GM23338 (cell line): ENCODE data around the gene JKAMP. TPM values are rescaled to one million over a fixed set of nuclear protein-coding genes. Genes with fewer than 3 reads are reported as not detected.

Experiments
- ATAC-seq: fragments of 200-7000 bp; cut with Tn5 transposase; 3 replicates; pipeline ENCODE4 v1.9.1; 2020
- DNase-seq: peaks from one replicate; pipeline ENCODE4 v3.0.0-alpha.2; 2015; ENCODE audit warnings: low spot score
- H2AFZ ChIP-seq: fragments of 200-600 bp; sonication (generic); 2 replicates; pipeline ENCODE4 v1.8.0; 2016; ENCODE audit warnings: antibody characterized with exemption, mild to moderate bottlenecking, moderate library complexity
- H3F3A ChIP-seq: fragments of 200-600 bp; sonication (generic); replicated peaks from 2 replicates; pipeline ENCODE4 v1.8.0; 2017; ENCODE audit warnings: antibody characterized with exemption, mixed run types, low read depth
- H3K27ac ChIP-seq: fragments of 200-600 bp; sonication (generic); 2 replicates; pipeline ENCODE4 v1.6.1; 2016; ENCODE audit warnings: low read depth
- H3K27me3 ChIP-seq: fragments of 200-600 bp; sonication (generic); 2 replicates; pipeline ENCODE4 v1.8.0; 2016; ENCODE audit warnings: mild to moderate bottlenecking, mixed run types, moderate library complexity; ENCODE audit not compliant: insufficient read depth
- H3K36me3 ChIP-seq: fragments of 200-600 bp; sonication (generic); 2 replicates; pipeline ENCODE4 v1.8.0; 2016; ENCODE audit warnings: mild to moderate bottlenecking; ENCODE audit not compliant: insufficient read depth
- H3K4me1 ChIP-seq: fragments of 200-600 bp; sonication (generic); 2 replicates; pipeline ENCODE4 v1.8.0; 2016; ENCODE audit warnings: mild to moderate bottlenecking, moderate library complexity; ENCODE audit not compliant: insufficient read depth
- H3K4me2 ChIP-seq: fragments of 200-600 bp; sonication (generic); 2 replicates; pipeline ENCODE4 v1.7.1; 2017; ENCODE audit warnings: mixed run types
- H3K4me3 ChIP-seq: fragments of 200-600 bp; sonication (generic); 2 replicates; pipeline ENCODE4 v1.6.1; 2016; ENCODE audit warnings: mixed run types
- H3K79me2 ChIP-seq: fragments of 200-600 bp; sonication (generic); replicated peaks from 2 replicates; pipeline ENCODE4 v1.8.0; 2017; ENCODE audit warnings: mild to moderate bottlenecking; ENCODE audit not compliant: insufficient read depth
- H3K9me2 ChIP-seq: fragments of 200-600 bp; sonication (generic); 2 replicates; pipeline ENCODE4 v1.8.0; 2017; ENCODE audit not compliant: insufficient read depth
- H4K20me1 ChIP-seq: fragments of 200-600 bp; sonication (generic); replicated peaks from 2 replicates; pipeline ENCODE4 v1.8.0; 2017; ENCODE audit warnings: mild to moderate bottlenecking; ENCODE audit not compliant: insufficient read depth
- H3K27ac Mint-ChIP-seq: 2 replicates; pipeline ENCODE4 v1.8.0; 2020; ENCODE audit warnings: inconsistent platforms, mild to moderate bottlenecking, moderate library complexity, mixed read lengths
- H3K27me3 Mint-ChIP-seq: 3 replicates; pipeline ENCODE4 v1.8.0; 2022; ENCODE audit warnings: low read depth, mild to moderate bottlenecking, moderate library complexity, mixed read lengths, inconsistent platforms; ENCODE audit not compliant: insufficient read depth, poor library complexity
- H3K36me3 Mint-ChIP-seq: 3 replicates; pipeline ENCODE4 v1.8.0; 2021; ENCODE audit warnings: low read depth, mild to moderate bottlenecking, inconsistent platforms, moderate library complexity, mixed read lengths
- H3K4me1 Mint-ChIP-seq: 3 replicates; pipeline ENCODE4 v1.8.0; 2020; ENCODE audit warnings: mild to moderate bottlenecking, inconsistent platforms, mixed read lengths
- H3K4me3 Mint-ChIP-seq: 3 replicates; pipeline ENCODE4 v1.8.0; 2021; ENCODE audit warnings: moderate library complexity, mild to moderate bottlenecking, inconsistent platforms, mixed read lengths
- H3K9me3 Mint-ChIP-seq: 3 replicates; pipeline ENCODE4 v1.8.0; 2020; ENCODE audit warnings: moderate library complexity, mild to moderate bottlenecking, inconsistent platforms, mixed read lengths
- CREB1 ChIP-seq: fragments of 250-450 bp; sonication (Bioruptor Pico); IDR thresholded peaks from 2 replicates; pipeline ENCODE4 v1.5.0; 2020; ENCODE audit warnings: low read depth, mild to moderate bottlenecking, moderate library complexity
- ETS1 ChIP-seq: IDR thresholded peaks from 2 replicates; pipeline ENCODE4 v1.6.1; 2016; ENCODE audit warnings: antibody characterized with exemption
- EZH2 ChIP-seq: fragments of 200-600 bp; sonication (generic); IDR thresholded peaks from one replicate; pipeline ENCODE4 v1.8.0; 2017; ENCODE audit warnings: antibody characterized with exemption, mild to moderate bottlenecking, low read depth; ENCODE audit not compliant: unreplicated experiment
- NANOG ChIP-seq: IDR thresholded peaks from 2 replicates; pipeline ENCODE4 v1.6.1; 2016; ENCODE audit warnings: antibody characterized with exemption, borderline replicate concordance
- POLR2AphosphoS5 ChIP-seq: IDR thresholded peaks from 2 replicates; pipeline ENCODE4 v1.6.1; 2016; ENCODE audit warnings: antibody characterized with exemption, low read depth
- STAT1 ChIP-seq: IDR thresholded peaks from one replicate; pipeline ENCODE4 v1.6.1; 2016; ENCODE audit warnings: antibody characterized with exemption; ENCODE audit not compliant: unreplicated experiment
- ZNF114 ChIP-seq: fragments of 250-450 bp; sonication (Bioruptor Pico); IDR thresholded peaks from 2 replicates; pipeline ENCODE4 v1.5.0; 2020; ENCODE audit warnings: mild to moderate bottlenecking, moderate library complexity
- ZNF331 ChIP-seq: fragments of 250-450 bp; sonication (Bioruptor Pico); IDR thresholded peaks from 2 replicates; pipeline ENCODE4 v1.5.0; 2020; ENCODE audit warnings: low read depth, mild to moderate bottlenecking, moderate library complexity
- polyA plus RNA-seq: library from polyadenylated mRNA; unstranded; fragments of >200 nt; fragmentation: Nextera tagmentation; extraction: Ambion mirVana; gene quantifications from 2 replicates; pipeline ENCODE4 v1.2.1, GENCODE V29; 2016
- total RNA-seq: library from RNA; depleted of rRNA; stranded (reverse); fragments of >200 nt; shearing (Covaris generic); gene quantifications from 2 replicates; pipeline ENCODE4 v1.2.3, GENCODE V29; 2014
- TF ChIP-seq, protein P1 (sequence below): fragments of 250-450 bp; sonication (Bioruptor Pico); IDR thresholded peaks from 2 replicates; pipeline ENCODE4 v1.5.0; 2020; ENCODE audit warnings: mild to moderate bottlenecking, moderate library complexity

JKAMP gene
- total and polyA plus RNA-seq, 2 experiments from 2014 or later = 31.6 to 66.8 TPM

DNA sequence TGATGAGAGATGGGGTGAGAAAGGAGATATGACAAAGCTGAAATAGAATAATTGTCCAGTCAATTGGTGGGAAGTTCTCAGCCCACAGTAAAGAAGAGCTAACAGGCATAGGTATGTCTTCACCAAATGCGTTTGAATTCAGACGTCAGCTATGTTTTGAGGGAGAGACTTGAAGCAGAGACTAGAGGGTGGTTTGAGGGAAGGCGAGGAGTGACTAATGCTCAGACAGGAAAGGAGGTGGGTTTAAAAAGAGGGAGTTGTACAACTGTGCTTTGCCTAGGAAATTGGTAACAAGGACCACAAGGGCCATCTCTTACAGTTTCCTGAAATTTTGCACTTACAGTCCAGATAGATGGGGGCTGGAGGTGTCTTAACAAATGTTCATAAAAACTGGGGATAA is 6.4 kb downstream of the JKAMP start (continued):
- TF ChIP-seq, protein P1, sequence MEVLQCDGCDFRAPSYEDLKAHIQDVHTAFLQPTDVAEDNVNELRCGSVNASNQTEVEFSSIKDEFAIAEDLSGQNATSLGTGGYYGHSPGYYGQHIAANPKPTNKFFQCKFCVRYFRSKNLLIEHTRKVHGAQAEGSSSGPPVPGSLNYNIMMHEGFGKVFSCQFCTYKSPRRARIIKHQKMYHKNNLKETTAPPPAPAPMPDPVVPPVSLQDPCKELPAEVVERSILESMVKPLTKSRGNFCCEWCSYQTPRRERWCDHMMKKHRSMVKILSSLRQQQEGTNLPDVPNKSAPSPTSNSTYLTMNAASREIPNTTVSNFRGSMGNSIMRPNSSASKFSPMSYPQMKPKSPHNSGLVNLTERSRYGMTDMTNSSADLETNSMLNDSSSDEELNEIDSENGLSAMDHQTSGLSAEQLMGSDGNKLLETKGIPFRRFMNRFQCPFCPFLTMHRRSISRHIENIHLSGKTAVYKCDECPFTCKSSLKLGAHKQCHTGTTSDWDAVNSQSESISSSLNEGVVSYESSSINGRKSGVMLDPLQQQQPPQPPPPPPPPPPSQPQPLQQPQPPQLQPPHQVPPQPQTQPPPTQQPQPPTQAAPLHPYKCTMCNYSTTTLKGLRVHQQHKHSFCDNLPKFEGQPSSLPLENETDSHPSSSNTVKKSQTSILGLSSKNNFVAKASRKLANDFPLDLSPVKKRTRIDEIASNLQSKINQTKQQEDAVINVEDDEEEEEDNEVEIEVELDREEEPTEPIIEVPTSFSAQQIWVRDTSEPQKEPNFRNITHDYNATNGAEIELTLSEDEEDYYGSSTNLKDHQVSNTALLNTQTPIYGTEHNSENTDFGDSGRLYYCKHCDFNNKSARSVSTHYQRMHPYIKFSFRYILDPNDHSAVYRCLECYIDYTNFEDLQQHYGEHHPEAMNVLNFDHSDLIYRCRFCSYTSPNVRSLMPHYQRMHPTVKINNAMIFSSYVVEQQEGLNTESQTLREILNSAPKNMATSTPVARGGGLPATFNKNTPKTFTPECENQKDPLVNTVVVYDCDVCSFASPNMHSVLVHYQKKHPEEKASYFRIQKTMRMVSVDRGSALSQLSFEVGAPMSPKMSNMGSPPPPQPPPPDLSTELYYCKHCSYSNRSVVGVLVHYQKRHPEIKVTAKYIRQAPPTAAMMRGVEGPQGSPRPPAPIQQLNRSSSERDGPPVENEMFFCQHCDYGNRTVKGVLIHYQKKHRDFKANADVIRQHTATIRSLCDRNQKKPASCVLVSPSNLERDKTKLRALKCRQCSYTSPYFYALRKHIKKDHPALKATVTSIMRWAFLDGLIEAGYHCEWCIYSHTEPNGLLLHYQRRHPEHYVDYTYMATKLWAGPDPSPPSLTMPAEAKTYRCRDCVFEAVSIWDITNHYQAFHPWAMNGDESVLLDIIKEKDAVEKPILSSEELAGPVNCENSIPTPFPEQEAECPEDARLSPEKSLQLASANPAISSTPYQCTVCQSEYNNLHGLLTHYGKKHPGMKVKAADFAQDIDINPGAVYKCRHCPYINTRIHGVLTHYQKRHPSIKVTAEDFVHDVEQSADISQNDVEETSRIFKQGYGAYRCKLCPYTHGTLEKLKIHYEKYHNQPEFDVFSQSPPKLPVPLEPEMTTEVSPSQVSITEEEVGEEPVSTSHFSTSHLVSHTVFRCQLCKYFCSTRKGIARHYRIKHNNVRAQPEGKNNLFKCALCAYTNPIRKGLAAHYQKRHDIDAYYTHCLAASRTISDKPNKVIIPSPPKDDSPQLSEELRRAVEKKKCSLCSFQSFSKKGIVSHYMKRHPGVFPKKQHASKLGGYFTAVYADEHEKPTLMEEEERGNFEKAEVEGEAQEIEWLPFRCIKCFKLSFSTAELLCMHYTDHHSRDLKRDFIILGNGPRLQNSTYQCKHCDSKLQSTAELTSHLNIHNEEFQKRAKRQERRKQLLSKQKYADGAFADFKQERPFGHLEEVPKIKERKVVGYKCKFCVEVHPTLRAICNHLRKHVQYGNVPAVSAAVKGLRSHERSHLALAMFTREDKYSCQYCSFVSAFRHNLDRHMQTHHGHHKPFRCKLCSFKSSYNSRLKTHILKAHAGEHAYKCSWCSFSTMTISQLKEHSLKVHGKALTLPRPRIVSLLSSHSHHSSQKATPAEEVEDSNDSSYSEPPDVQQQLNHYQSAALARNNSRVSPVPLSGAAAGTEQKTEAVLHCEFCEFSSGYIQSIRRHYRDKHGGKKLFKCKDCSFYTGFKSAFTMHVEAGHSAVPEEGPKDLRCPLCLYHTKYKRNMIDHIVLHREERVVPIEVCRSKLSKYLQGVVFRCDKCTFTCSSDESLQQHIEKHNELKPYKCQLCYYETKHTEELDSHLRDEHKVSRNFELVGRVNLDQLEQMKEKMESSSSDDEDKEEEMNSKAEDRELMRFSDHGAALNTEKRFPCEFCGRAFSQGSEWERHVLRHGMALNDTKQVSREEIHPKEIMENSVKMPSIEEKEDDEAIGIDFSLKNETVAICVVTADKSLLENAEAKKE (CRISPR knock-in tag) = no peak
- TF ChIP-seq POLR2AphosphoS5 (no peak), ZNF331 (no peak), STAT1 (no peak), ETS1 (no peak), EZH2 (no peak), NANOG (no peak), CREB1 (CRISPR knock-in tag) (no peak)

DNA sequence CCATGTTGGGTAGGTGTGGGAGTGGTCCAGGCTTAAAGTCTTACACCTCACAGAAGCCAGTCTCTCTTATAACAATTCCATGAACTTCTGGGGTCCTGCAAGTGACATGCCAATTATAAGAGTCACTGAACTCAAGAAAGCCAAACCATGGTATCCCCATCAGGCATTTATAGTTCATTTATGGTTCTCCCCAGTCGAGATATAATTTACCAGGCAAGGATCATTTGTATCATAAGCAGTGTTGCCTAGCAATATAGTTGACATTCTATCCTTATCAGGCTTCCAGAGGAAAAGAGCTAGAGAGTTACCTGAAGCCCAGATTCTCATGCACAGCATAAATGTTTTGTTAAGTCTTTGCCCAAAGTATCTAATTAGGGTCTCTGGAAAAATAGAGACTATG is 8.1 kb downstream of the JKAMP start:
- peaks cover 38% of the 10 kb centered on the region for H3K36me3 ChIP-seq

More for the DNA sequence above, 8.1 kb downstream of the JKAMP start:
- Histone ChIP-seq H3K79me2 (peaks cover 4% of the 10 kb centered on the region), H2AFZ (no peak overlapping the region), H4K20me1 (0 out of 2 replicates have a peak, but pooled peaks cover 2% of the 10 kb centered on the region), H3F3A (no peaks in the 10 kb centered on the region), H3K9me2 (no peaks in the 10 kb centered on the region), H3K27ac (no peak overlapping the region), H3K27me3 (no peaks in the 10 kb centered on the region), H3K4me2 (no peak overlapping the region), H3K4me3 (no peak overlapping the region), H3K4me1 (no peaks in the 10 kb centered on the region)
- H3K27me3 Mint-ChIP-seq = no peaks in the 10 kb centered on the region
- H3K27ac Mint-ChIP-seq = no peak overlapping the region
- no peaks in the 10 kb centered on the region for H3K9me3 Mint-ChIP-seq
- peaks cover 67% of the 10 kb centered on the region for H3K36me3 Mint-ChIP-seq
- TF ChIP-seq ZNF331 (no peak), STAT1 (no peak), ZNF114 (CRISPR knock-in tag) (no peak)
- TF ChIP-seq, protein P1 (CRISPR knock-in tag) = no peak
- H3K4me3 Mint-ChIP-seq = no peak overlapping the region
- DNase-seq (no peak), ATAC-seq (no peak)
- H3K4me1 Mint-ChIP-seq = no peaks in the 10 kb centered on the region
